Hepatocyte (in vitro differentiated cells): ENCODE data around the gene ATP5F1B. TPM values are rescaled to one million over a fixed set of nuclear protein-coding genes. Genes with fewer than 3 reads are reported as not detected.

Experiments
- DNase-seq: peaks from one replicate; pipeline ENCODE4 v3.0.0-alpha.2; 2016; ENCODE audit warnings: low spot score
- H2AFZ ChIP-seq: fragments of 200-600 bp; sonication (generic); 2 replicates; pipeline ENCODE4 v1.6.0; 2016; ENCODE audit warnings: antibody characterized with exemption, mild to moderate bottlenecking
- H3K27ac ChIP-seq: fragments of 200-600 bp; sonication (generic); 2 replicates; pipeline ENCODE4 v1.5.1; 2016; ENCODE audit warnings: mild to moderate bottlenecking
- H3K27me3 ChIP-seq: fragments of 200-600 bp; sonication (generic); 2 replicates; pipeline ENCODE4 v1.6.1; 2016
- H3K36me3 ChIP-seq: fragments of 200-600 bp; sonication (generic); replicated peaks from 2 replicates; pipeline ENCODE4 v1.5.1; 2016; ENCODE audit warnings: low read depth; ENCODE audit not compliant: insufficient read depth
- H3K4me1 ChIP-seq: fragments of 200-600 bp; sonication (generic); 2 replicates; pipeline ENCODE4 v1.5.1; 2016; ENCODE audit warnings: mild to moderate bottlenecking, moderate library complexity; ENCODE audit not compliant: insufficient read depth
- H3K4me2 ChIP-seq: fragments of 200-600 bp; sonication (generic); 2 replicates; pipeline ENCODE4 v1.6.0; 2016
- H3K4me3 ChIP-seq: fragments of 200-600 bp; sonication (generic); 2 replicates; pipeline ENCODE4 v1.5.1; 2016; ENCODE audit warnings: mild to moderate bottlenecking
- H3K79me2 ChIP-seq: fragments of 200-600 bp; sonication (generic); 2 replicates; pipeline ENCODE4 v1.6.0; 2017; ENCODE audit warnings: mild to moderate bottlenecking
- H3K9me2 ChIP-seq: fragments of 200-600 bp; sonication (generic); replicated peaks from 2 replicates; pipeline ENCODE4 v1.6.0; 2017; ENCODE audit warnings: mild to moderate bottlenecking; ENCODE audit not compliant: insufficient read depth
- H3K9me3 ChIP-seq: fragments of 200-600 bp; sonication (generic); 2 replicates; pipeline ENCODE4 v1.5.1; 2016; ENCODE audit warnings: low read depth, mild to moderate bottlenecking
- H4K20me1 ChIP-seq: fragments of 200-600 bp; sonication (generic); 2 replicates; pipeline ENCODE4 v1.6.0; 2016; ENCODE audit warnings: mild to moderate bottlenecking; ENCODE audit not compliant: insufficient read depth, poor library complexity, severe bottlenecking
- CTCF ChIP-seq: fragments of 200-600 bp; sonication (generic); IDR thresholded peaks from 2 replicates; pipeline ENCODE4 v1.5.1; 2016; ENCODE audit warnings: antibody characterized with exemption, mild to moderate bottlenecking; ENCODE audit not compliant: poor library complexity
- EZH2 ChIP-seq: fragments of 200-600 bp; sonication (generic); IDR thresholded peaks from 2 replicates; pipeline ENCODE4 v1.6.1; 2016; ENCODE audit warnings: antibody characterized with exemption, mild to moderate bottlenecking, borderline replicate concordance
- EZH2phosphoT487 ChIP-seq: fragments of 200-600 bp; sonication (generic); IDR thresholded peaks from one replicate; pipeline ENCODE4 v1.6.1; 2018; ENCODE audit warnings: antibody characterized with exemption, mild to moderate bottlenecking, low read depth, moderate library complexity; ENCODE audit not compliant: unreplicated experiment, severe bottlenecking
- WGBS: methylation state at CpG from one replicate; pipeline ENCODE4 v1.1.6; 2016; ENCODE audit warnings: low lambda C conversion rate; ENCODE audit errors: missing lambda C conversion rate; 5-methylcytosine and 5-hydroxymethylcytosine counted together
- polyA plus RNA-seq: library from polyadenylated mRNA; unstranded; fragments of >200 nt; fragmentation: Nextera tagmentation; extraction: Ambion mirVana; gene quantifications from 2 replicates; pipeline ENCODE4 v1.2.1, GENCODE V29; 2016
- total RNA-seq: library from RNA; depleted of rRNA; stranded (reverse); fragments of >200 nt; gene quantifications from 2 replicates; pipeline ENCODE4 v1.2.3, GENCODE V29; 2014

Gene ATP5F1B
- total and polyA plus RNA-seq, 2 experiments from 2014 or later, result 478 to 950 TPM

- H4K20me1 ChIP-seq, result no peaks in the 10 kb centered on the region
- no peaks in the 10 kb centered on the region for H3K79me2 ChIP-seq
- no peak for DNase-seq
- no peak overlapping the region for H3K4me2 ChIP-seq
- no peaks in the 10 kb centered on the region for H3K27me3 ChIP-seq
- H3K4me1 ChIP-seq, result no peaks in the 10 kb centered on the region
- no peak overlapping the region for H3K27ac ChIP-seq
- no peak overlapping the region for H3K4me3 ChIP-seq
- no peak for TF ChIP-seq EZH2
- TF ChIP-seq CTCF, result no peak
- no peak for TF ChIP-seq EZH2phosphoT487
- no peak overlapping the region for H2AFZ ChIP-seq
- H3K36me3 ChIP-seq, result no peaks in the 10 kb centered on the region
- no peaks in the 10 kb centered on the region for H3K9me3 ChIP-seq
- no peaks in the 10 kb centered on the region for H3K9me2 ChIP-seq
These were observed 53.8 kb downstream of the ATP5F1B start for GRCh38 chr12:56591961-56592360.

- Histone ChIP-seq H3K4me1 (no peaks in the 10 kb centered on the region), H3K27ac (no peak overlapping the region), H3K4me2 (no peak overlapping the region), H3K36me3 (no peaks in the 10 kb centered on the region), H3K4me3 (no peak overlapping the region), H3K9me3 (no peaks in the 10 kb centered on the region), H2AFZ (no peak overlapping the region), H3K9me2 (no peaks in the 10 kb centered on the region), H3K27me3 (no peaks in the 10 kb centered on the region), H4K20me1 (no peaks in the 10 kb centered on the region), H3K79me2 (no peaks in the 10 kb centered on the region)
- DNase-seq, result no peak
- TF ChIP-seq EZH2phosphoT487 (no peak), CTCF (no peak), EZH2 (no peak)
- WGBS, result 76% methylated on average over 5 of the region's 5 CpGs
These were observed 54.7 kb downstream of the ATP5F1B start for GRCh38 chr12:56591126-56591525.

- Histone ChIP-seq H3K27me3 (no peaks in the 10 kb centered on the region), H3K9me2 (no peaks in the 10 kb centered on the region), H3K27ac (no peak overlapping the region), H3K9me3 (no peaks in the 10 kb centered on the region), H3K36me3 (no peaks in the 10 kb centered on the region), H2AFZ (no peak overlapping the region), H3K4me3 (no peak overlapping the region), H4K20me1 (no peaks in the 10 kb centered on the region), H3K79me2 (no peaks in the 10 kb centered on the region), H3K4me1 (no peaks in the 10 kb centered on the region), H3K4me2 (no peak overlapping the region)
- peak; percentile 34 for DNase-seq
- WGBS, result 65% methylated on average over 3 of the region's 3 CpGs
- TF ChIP-seq EZH2, result no peak
- TF ChIP-seq EZH2phosphoT487, result no peak
- peak; percentile 36 for TF ChIP-seq CTCF
These were observed 55.5 kb downstream of the ATP5F1B start for GRCh38 chr12:56590237-56590830.

- TF ChIP-seq EZH2 (no peak), CTCF (no peak)
- 100% methylated on average over 1 of the region's 1 CpG for WGBS
- Histone ChIP-seq H4K20me1 (no peaks in the 10 kb centered on the region), H3K9me2 (no peaks in the 10 kb centered on the region), H3K4me2 (no peak overlapping the region), H3K79me2 (no peaks in the 10 kb centered on the region), H3K4me1 (no peaks in the 10 kb centered on the region), H3K27ac (no peak overlapping the region), H3K36me3 (no peaks in the 10 kb centered on the region), H3K4me3 (no peak overlapping the region), H3K9me3 (no peaks in the 10 kb centered on the region), H2AFZ (no peak overlapping the region), H3K27me3 (no peaks in the 10 kb centered on the region)
- DNase-seq, result no peak
These were observed 56.0 kb downstream of the ATP5F1B start for GRCh38 chr12:56589783-56590182.
